ENCODE results near the gene TFDP2.
"Not testable (repeated sequence)": the region's sequence is repeated elsewhere in the genome, so short reads cannot be mapped to it uniquely, and the experiment has no call there.

Gene TFDP2

DNA sequence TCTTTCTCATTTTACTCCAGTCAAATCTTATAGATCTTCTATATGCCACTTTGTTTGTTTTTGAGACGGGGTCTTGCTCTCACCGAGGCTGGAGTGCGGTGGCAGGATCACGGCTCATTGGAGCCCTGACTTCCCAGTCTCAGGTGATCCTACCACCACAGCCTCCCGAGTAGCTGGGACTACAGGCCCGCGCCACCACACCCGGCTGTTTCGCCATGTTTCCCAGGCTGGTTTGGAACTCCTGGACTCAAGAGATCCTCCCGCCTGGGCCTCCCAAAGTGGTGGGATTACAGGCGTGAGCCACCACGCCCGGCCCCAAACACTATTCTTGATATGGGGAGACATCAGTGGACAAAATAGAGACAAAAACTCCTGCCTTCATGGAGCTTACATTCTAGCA is 927 bp upstream of the TFDP2 start:
- no peak overlapping the region for H3K4me2 ChIP-seq (ENCODE audit: low read depth, low read length, poor library complexity, severe bottlenecking)
- no peaks in the 10 kb centered on the region for H4K20me1 ChIP-seq (ENCODE audit: insufficient read depth, low read length, poor library complexity, severe bottlenecking)
- peaks cover 26% of the 10 kb centered on the region for H3K4me1 ChIP-seq (ENCODE audit: insufficient read depth, low read length, poor library complexity, severe bottlenecking)
- TF ChIP-seq, protein P1, sequence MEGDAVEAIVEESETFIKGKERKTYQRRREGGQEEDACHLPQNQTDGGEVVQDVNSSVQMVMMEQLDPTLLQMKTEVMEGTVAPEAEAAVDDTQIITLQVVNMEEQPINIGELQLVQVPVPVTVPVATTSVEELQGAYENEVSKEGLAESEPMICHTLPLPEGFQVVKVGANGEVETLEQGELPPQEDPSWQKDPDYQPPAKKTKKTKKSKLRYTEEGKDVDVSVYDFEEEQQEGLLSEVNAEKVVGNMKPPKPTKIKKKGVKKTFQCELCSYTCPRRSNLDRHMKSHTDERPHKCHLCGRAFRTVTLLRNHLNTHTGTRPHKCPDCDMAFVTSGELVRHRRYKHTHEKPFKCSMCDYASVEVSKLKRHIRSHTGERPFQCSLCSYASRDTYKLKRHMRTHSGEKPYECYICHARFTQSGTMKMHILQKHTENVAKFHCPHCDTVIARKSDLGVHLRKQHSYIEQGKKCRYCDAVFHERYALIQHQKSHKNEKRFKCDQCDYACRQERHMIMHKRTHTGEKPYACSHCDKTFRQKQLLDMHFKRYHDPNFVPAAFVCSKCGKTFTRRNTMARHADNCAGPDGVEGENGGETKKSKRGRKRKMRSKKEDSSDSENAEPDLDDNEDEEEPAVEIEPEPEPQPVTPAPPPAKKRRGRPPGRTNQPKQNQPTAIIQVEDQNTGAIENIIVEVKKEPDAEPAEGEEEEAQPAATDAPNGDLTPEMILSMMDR (conservative IDR thresholded peaks at IDR 0.05; ENCODE audit: low read length), result no peak
- TF ChIP-seq EZH2phosphoT487 (IDR thresholded peaks at IDR 0.05; ENCODE audit: borderline replicate concordance), result no peak
- H3F3A ChIP-seq (ENCODE audit: low read depth), result no peaks in the 10 kb centered on the region
- H3K9me2 ChIP-seq (replicated peaks; ENCODE audit: low read depth, low read length), result no peaks in the 10 kb centered on the region
- no peak overlapping the region for H3K9ac ChIP-seq (ENCODE audit: low read depth, low read length, poor library complexity, severe bottlenecking)
- H3K79me2 ChIP-seq (ENCODE audit: insufficient read depth, low read length), result peaks cover 34% of the 10 kb centered on the region
- H3K36me3 ChIP-seq (ENCODE audit: insufficient read depth, low read length), result no peaks in the 10 kb centered on the region
- H3K9me3 ChIP-seq (ENCODE audit: insufficient read depth, low read depth, low read length), result no peaks in the 10 kb centered on the region
- H3K4me3 ChIP-seq (ENCODE audit: low read length, poor library complexity, severe bottlenecking), result no peak overlapping the region
- peak overlapping the region; percentile 86; the same call in 1 of the 2 replicates for H2AFZ ChIP-seq (ENCODE audit: low read length)
- H3K27me3 ChIP-seq (ENCODE audit: insufficient read depth, low read length, poor library complexity, severe bottlenecking), result no peaks in the 10 kb centered on the region

DNA sequence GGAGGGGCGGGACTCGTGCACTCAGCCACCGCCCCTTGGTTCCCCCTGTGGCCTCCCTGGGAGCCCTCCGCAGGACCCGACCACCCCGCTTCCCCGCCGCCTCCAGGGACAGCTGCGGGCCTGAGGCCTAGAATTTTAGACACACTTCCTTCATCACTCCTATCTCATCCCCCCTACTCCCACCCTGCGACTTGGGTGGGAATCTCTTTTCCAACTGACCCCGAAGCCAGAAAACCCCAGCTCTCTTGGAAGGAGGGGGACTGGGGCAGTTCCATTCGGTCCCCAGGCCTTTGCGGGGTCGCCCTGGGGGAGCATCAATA is 289 bp upstream of the TFDP2 start:
- Histone ChIP-seq H4K20me1 (ENCODE audit: insufficient read depth, low read length, poor library complexity, severe bottlenecking) (peaks cover 3% of the 10 kb centered on the region), H3F3A (ENCODE audit: low read depth) (no peaks in the 10 kb centered on the region), H2AFZ (ENCODE audit: low read length) (peak overlapping the region; percentile 86), H3K79me2 (ENCODE audit: insufficient read depth, low read length) (peaks cover 41% of the 10 kb centered on the region), H3K4me2 (ENCODE audit: low read depth, low read length, poor library complexity, severe bottlenecking) (peak overlapping the region; percentile 86), H3K4me3 (ENCODE audit: low read length, poor library complexity, severe bottlenecking) (peak overlapping the region; percentile 82), H3K4me1 (ENCODE audit: insufficient read depth, low read length, poor library complexity, severe bottlenecking) (peaks cover 32% of the 10 kb centered on the region), H3K9me3 (ENCODE audit: insufficient read depth, low read depth, low read length) (no peaks in the 10 kb centered on the region), H3K36me3 (ENCODE audit: insufficient read depth, low read length) (no peaks in the 10 kb centered on the region), H3K9ac (ENCODE audit: low read depth, low read length, poor library complexity, severe bottlenecking) (peak overlapping the region; percentile 77), H3K27me3 (ENCODE audit: insufficient read depth, low read length, poor library complexity, severe bottlenecking) (no peaks in the 10 kb centered on the region), H3K9me2 (replicated peaks; ENCODE audit: low read depth, low read length) (no peaks in the 10 kb centered on the region)
- TF ChIP-seq, protein P1 (conservative IDR thresholded peaks at IDR 0.05; ENCODE audit: low read length), result no peak
- no peak for TF ChIP-seq EZH2phosphoT487 (IDR thresholded peaks at IDR 0.05; ENCODE audit: borderline replicate concordance)

DNA sequence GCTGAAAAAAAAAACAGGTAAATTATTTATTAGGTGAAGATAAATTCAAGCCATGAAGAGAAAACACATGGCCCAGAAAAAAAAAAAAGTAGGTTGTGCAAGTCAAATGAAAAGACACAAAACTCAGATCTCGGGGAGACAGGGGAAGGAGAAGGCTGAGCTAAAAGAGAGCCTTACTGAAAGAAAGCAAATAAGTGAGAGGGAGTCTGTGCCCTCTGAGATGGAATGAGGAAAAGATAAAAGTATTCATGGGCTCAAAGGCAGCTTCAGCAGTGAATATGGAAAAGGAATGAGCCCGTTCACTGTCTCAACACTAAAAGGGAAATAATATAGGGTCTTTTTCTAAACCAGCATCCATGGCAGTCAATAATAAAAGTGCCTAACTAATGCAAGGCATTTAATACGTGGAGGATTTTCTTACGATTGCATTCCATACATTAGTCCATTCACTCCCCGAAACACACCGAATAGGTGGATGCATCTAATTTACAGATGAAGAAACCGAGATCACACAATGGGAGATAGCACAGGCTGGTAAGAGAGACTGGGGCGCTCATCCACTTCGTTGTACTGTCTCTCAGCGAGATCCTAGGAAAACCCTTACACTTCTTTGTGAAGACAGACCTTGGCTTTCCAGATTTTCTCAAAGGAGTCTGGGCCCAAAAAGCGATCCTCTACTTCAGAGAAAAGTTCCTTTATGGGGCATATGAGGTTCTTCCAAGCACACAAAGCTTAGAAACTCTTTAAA is 1.1 kb downstream of the TFDP2 start:
- no peak for TF ChIP-seq EZH2phosphoT487 (IDR thresholded peaks at IDR 0.05; ENCODE audit: borderline replicate concordance)
- TF ChIP-seq, protein P1 (conservative IDR thresholded peaks at IDR 0.05; ENCODE audit: low read length), result no peak
- Histone ChIP-seq H3K4me1 (ENCODE audit: insufficient read depth, low read length, poor library complexity, severe bottlenecking) (peaks cover 33% of the 10 kb centered on the region), H2AFZ (ENCODE audit: low read length) (peak overlapping the region; percentile 86), H3K4me3 (ENCODE audit: low read length, poor library complexity, severe bottlenecking) (peak overlapping the region; percentile 82), H3K4me2 (ENCODE audit: low read depth, low read length, poor library complexity, severe bottlenecking) (peak overlapping the region; percentile 86), H3K9ac (ENCODE audit: low read depth, low read length, poor library complexity, severe bottlenecking) (peak overlapping the region; percentile 77), H4K20me1 (ENCODE audit: insufficient read depth, low read length, poor library complexity, severe bottlenecking) (peaks cover 3% of the 10 kb centered on the region), H3K9me2 (replicated peaks; ENCODE audit: low read depth, low read length) (no peaks in the 10 kb centered on the region), H3K79me2 (ENCODE audit: insufficient read depth, low read length) (peaks cover 52% of the 10 kb centered on the region), H3K27me3 (ENCODE audit: insufficient read depth, low read length, poor library complexity, severe bottlenecking) (no peaks in the 10 kb centered on the region), H3F3A (ENCODE audit: low read depth) (no peaks in the 10 kb centered on the region), H3K9me3 (ENCODE audit: insufficient read depth, low read depth, low read length) (no peaks in the 10 kb centered on the region), H3K36me3 (ENCODE audit: insufficient read depth, low read length) (no peaks in the 10 kb centered on the region)

DNA sequence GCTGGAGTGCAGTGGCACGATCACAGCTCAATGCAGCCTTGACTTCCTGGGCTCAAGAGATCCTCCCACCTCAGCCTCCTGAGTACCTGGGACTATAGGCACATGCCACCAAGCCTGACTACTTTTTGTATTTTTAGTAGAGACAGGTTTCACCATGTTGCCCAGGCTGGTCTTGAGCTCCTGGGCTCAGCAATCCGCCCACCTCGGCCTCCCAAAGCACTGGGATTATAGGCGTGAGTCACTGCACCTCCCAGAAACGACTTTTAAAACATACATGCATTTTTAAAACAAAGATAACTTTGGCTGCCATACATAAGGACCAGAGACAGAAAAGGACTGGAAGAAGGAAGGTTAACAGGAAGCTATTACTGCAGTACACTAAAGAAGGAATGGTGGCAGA is 4.8 kb downstream of the TFDP2 start:
- not testable (repeated sequence) for H3K9me2 ChIP-seq (replicated peaks; ENCODE audit: low read depth, low read length); H3F3A ChIP-seq (ENCODE audit: low read depth); H2AFZ ChIP-seq (ENCODE audit: low read length); H3K27me3 ChIP-seq (ENCODE audit: insufficient read depth, low read length, poor library complexity, severe bottlenecking); H3K9me3 ChIP-seq (ENCODE audit: insufficient read depth, low read depth, low read length); H4K20me1 ChIP-seq (ENCODE audit: insufficient read depth, low read length, poor library complexity, severe bottlenecking); H3K36me3 ChIP-seq (ENCODE audit: insufficient read depth, low read length)
- Histone ChIP-seq H3K79me2 (ENCODE audit: insufficient read depth, low read length) (peaks cover 74% of the 10 kb centered on the region), H3K4me2 (ENCODE audit: low read depth, low read length, poor library complexity, severe bottlenecking) (peak overlapping the region; percentile 86), H3K4me1 (ENCODE audit: insufficient read depth, low read length, poor library complexity, severe bottlenecking) (peaks cover 33% of the 10 kb centered on the region), H3K9ac (ENCODE audit: low read depth, low read length, poor library complexity, severe bottlenecking) (peak overlapping the region; percentile 7), H3K4me3 (ENCODE audit: low read length, poor library complexity, severe bottlenecking) (peak overlapping the region; percentile 39)

DNA sequence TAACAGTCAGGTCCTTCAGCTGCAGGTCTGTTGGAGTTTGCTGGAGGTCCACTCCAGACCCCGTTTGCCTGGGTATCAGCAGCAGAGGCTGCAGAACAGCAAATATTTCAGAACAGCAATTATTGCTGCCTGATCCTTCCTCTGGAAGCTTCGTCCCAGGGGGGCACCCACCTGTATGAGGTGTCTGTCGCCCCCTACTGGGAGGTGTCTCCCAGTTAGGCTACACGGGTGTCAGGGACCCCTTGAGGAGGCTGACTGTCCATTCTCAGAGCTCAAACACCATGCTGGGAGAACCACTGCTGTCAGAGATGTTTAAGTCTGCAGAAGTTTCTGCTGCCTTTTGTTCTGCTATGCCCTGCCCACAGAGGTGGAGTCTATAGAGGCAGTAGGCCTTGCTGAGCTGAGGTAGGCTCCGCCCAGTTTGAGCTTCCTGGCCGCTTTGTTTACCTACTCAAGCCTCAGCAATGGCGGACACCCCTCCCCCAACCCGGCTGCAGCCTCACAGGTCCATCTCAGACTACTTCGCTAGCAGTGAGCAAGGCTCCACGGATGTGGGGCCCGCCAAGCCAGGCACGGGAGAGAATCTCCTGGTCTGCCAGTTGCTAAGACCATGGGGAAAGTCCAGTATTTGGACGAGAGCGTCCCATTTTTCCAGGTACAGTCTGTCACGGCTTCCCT is 8.6 kb downstream of the TFDP2 start:
- not testable (repeated sequence) for H3K36me3 ChIP-seq (ENCODE audit: insufficient read depth, low read length); H3F3A ChIP-seq (ENCODE audit: low read depth); H2AFZ ChIP-seq (ENCODE audit: low read length); H3K4me2 ChIP-seq (ENCODE audit: low read depth, low read length, poor library complexity, severe bottlenecking); H3K4me1 ChIP-seq (ENCODE audit: insufficient read depth, low read length, poor library complexity, severe bottlenecking); H3K9ac ChIP-seq (ENCODE audit: low read depth, low read length, poor library complexity, severe bottlenecking); H3K27me3 ChIP-seq (ENCODE audit: insufficient read depth, low read length, poor library complexity, severe bottlenecking); H3K9me3 ChIP-seq (ENCODE audit: insufficient read depth, low read depth, low read length); H3K4me3 ChIP-seq (ENCODE audit: low read length, poor library complexity, severe bottlenecking); H3K9me2 ChIP-seq (replicated peaks; ENCODE audit: low read depth, low read length); H4K20me1 ChIP-seq (ENCODE audit: insufficient read depth, low read length, poor library complexity, severe bottlenecking)
- H3K79me2 ChIP-seq (ENCODE audit: insufficient read depth, low read length), result peaks cover 42% of the 10 kb centered on the region

All from Loucy (cell line).